ENCODE measurements around the gene VMO1.

VMO1 gene

GRCh38 chr17:4772235-4772613, 13.9 kb downstream of the VMO1 start:
- TF ChIP-seq CTCF (IDR thresholded peaks at IDR 0.05), result no peak
- no peak overlapping the region for H3K4me3 ChIP-seq

DNA sequence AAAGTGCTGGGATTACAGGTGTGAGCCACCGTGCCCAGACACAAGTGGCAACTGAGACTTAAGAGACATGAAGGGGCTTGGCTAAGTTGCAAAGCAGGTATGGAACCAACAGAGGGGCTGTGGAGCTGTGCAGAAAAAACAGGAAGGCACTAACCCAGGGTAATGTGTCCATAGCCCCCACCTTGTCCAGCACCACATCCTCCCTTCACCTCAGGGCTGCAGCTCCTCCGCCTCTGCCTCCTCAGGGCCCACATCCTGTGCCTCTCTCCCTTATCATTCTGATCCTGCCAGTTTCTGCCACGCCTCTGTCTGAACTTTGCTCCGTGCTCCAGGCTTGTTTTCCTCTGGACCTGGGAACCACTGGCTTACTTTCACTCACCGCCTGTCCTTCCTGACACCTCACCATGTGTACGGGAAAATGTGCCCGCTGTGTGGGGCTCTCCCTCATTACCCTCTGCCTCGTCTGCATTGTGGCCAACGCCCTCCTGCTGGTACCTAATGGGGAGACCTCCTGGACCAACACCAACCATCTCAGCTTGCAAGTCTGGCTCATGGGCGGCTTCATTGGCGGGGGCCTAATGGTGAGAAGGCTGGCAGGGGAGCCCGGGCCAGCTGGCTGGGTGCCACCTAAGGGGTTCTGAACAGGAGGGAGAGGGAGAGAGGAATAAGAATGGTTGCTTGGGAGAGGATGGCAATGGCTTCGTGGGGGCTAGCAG, 14.5 kb downstream of the VMO1 start, which contains the start of gene TM4SF5:
Gene TM4SF5, plus strand, starts transcription at position 368 of the 716 bp plus-strand sequence. Its CDS starts 37 bp downstream, at position 405.
- DNase-seq (ENCODE audit: low spot score), result no peak
- Histone ChIP-seq H3K4me3 (no peak within 1 kb of the TSS), H3K27ac (no peak within 1 kb of the TSS)

More at GRCh38 chr17:4772235-4772613, 13.9 kb downstream of the VMO1 start:
- no peak for DNase-seq (ENCODE audit: low spot score)
- H3K27ac ChIP-seq, result no peak overlapping the region

GRCh38 chr17:4769628-4770027, 16.5 kb downstream of the VMO1 start:
- no peak overlapping the region for H3K4me3 ChIP-seq
- H3K27ac ChIP-seq, result no peak overlapping the region
- no peak for TF ChIP-seq CTCF (IDR thresholded peaks at IDR 0.05)
- no peak for DNase-seq (ENCODE audit: low spot score)

More for the DNA sequence above, 14.5 kb downstream of the VMO1 start, which contains the start of gene TM4SF5:
- TF ChIP-seq CTCF (IDR thresholded peaks at IDR 0.05), result no peak

GRCh38 chr17:4768298-4768697, 17.9 kb downstream of the VMO1 start:
- no peak for DNase-seq (ENCODE audit: low spot score)
- Histone ChIP-seq H3K27ac (peak overlapping the region in 1 of 2 donors; percentile 8), H3K4me3 (no peak overlapping the region)
- no peak for TF ChIP-seq CTCF (IDR thresholded peaks at IDR 0.05)

- TF ChIP-seq CTCF (IDR thresholded peaks at IDR 0.05), result no peak
- Histone ChIP-seq H3K27ac (peak overlapping the region in 1 of 2 donors; percentile 17), H3K4me3 (no peak overlapping the region)
Measured at GRCh38 chr17:4766723-4767122, 19.4 kb downstream of the VMO1 start.

GRCh38 chr17:4766201-4766600, 20.0 kb downstream of the VMO1 start:
- DNase-seq (ENCODE audit: low spot score), result no peak
- TF ChIP-seq CTCF (IDR thresholded peaks at IDR 0.05), result no peak
- Histone ChIP-seq H3K4me3 (no peak overlapping the region), H3K27ac (peak overlapping the region in 1 of 2 donors; percentile 70)

More at GRCh38 chr17:4766723-4767122, 19.4 kb downstream of the VMO1 start:
- no peak for DNase-seq (ENCODE audit: low spot score)

DNA sequence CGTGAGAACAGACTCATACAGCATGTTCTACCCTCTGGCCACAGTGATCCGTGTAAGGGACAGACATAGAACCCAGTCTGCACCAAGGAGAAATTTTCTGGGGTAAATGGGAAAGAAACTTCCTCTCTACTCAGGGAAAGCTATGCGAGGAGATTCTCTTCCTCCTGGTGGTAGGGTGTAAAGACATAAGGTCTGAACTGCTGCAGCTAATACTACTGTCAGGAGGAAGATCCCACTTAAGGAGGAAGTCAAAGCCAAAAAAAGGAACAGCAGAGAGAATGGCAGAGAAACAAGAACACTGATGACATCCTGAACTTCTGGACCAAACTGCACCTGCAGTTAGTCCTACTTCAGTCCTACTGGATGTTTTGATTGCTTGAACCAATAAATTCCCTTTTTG, 21.6 kb downstream of the VMO1 start:
- H3K4me3 ChIP-seq, result no peak overlapping the region
- peak overlapping the region in 1 of 2 donors; percentile 73 for H3K27ac ChIP-seq
- no peak for DNase-seq (ENCODE audit: low spot score)
- no peak for TF ChIP-seq CTCF (IDR thresholded peaks at IDR 0.05)

Data from coronary artery (tissue), 2 donors.